Fibroblast of skin of left quadriceps (primary cell): ENCODE results near the gene C1QL2.
A peak's percentile ranks its signal among the peaks of the same experiment; 100 is the strongest.

Experiments used
- DNase-seq, 2 experiments: peaks; one replicate each; pipeline ENCODE4 v3.0.0-alpha.2; 2013; ENCODE audit warnings: low read depth in 2 of 2

Gene C1QL2

DNA sequence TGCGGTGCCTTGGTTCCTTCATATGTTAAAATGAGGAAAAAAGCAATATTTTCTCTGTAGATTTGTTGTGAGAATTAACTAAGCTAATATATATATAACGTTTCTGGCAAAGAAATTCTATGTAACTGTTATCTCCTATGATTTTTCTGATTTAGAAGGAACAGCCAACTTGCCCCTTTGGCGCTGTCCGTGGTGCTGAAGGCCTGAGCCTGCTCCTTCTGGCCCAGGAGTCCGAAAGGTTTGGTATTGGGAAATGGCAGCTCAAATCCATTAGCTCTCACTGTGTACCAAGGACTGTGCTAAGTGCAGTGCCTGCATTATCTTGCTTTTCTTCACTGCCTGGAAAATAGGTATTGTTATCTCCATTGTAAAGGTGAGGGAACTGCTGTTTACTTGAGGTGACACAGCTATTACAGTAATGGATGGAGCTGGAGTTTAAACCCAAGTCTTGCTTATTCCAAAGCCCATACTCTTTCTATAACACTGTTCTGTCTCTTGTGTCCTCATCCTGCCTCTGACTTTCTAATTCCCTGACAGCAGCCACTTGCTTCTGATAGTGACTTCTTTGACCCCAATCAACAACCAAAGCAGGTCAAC is 52.2 kb downstream of the C1QL2 start:
- DNase-seq: peak; percentile 11
